Measurements from ENCODE around the gene L3MBTL4.
"Not testable (repeated sequence)": the region's sequence is repeated elsewhere in the genome, so short reads cannot be mapped to it uniquely, and the experiment has no call there.

L3MBTL4 gene

GRCh38 chr18:6207941-6208340, 206.8 kb downstream of the L3MBTL4 start:
- H3K4me1 ChIP-seq (ENCODE audit: insufficient read depth, low read length), result no peaks in the 10 kb centered on the region
- H3K36me3 ChIP-seq (ENCODE audit: insufficient read depth, low read length), result no peaks in the 10 kb centered on the region
- no peaks in the 10 kb centered on the region for H3K9me3 ChIP-seq (ENCODE audit: control insufficient read depth, insufficient read depth, low read length)
- H3K9ac ChIP-seq (ENCODE audit: low read depth, low read length), result no peak overlapping the region

- Histone ChIP-seq H3K4me1 (ENCODE audit: insufficient read depth, low read length) (no peaks in the 10 kb centered on the region), H3K9me3 (ENCODE audit: control insufficient read depth, insufficient read depth, low read length) (no peaks in the 10 kb centered on the region), H3K36me3 (ENCODE audit: insufficient read depth, low read length) (no peaks in the 10 kb centered on the region; the same call in 1 of the 2 replicates), H3K9ac (ENCODE audit: low read depth, low read length) (no peak overlapping the region)
These were observed 207.6 kb downstream of the L3MBTL4 start for GRCh38 chr18:6207116-6207515.

- Histone ChIP-seq H3K4me1 (ENCODE audit: insufficient read depth, low read length) (no peaks in the 10 kb centered on the region), H3K36me3 (ENCODE audit: insufficient read depth, low read length) (no peaks in the 10 kb centered on the region; the same call in 1 of the 2 replicates), H3K9ac (ENCODE audit: low read depth, low read length) (no peak overlapping the region), H3K9me3 (ENCODE audit: control insufficient read depth, insufficient read depth, low read length) (no peaks in the 10 kb centered on the region)
These were observed 209.0 kb downstream of the L3MBTL4 start for GRCh38 chr18:6205706-6206105.

GRCh38 chr18:6204476-6204875, 210.2 kb downstream of the L3MBTL4 start:
- Histone ChIP-seq H3K36me3 (ENCODE audit: insufficient read depth, low read length) (no peaks in the 10 kb centered on the region; the same call in 1 of the 2 replicates), H3K9me3 (ENCODE audit: control insufficient read depth, insufficient read depth, low read length) (no peaks in the 10 kb centered on the region), H3K4me1 (ENCODE audit: insufficient read depth, low read length) (no peaks in the 10 kb centered on the region), H3K9ac (ENCODE audit: low read depth, low read length) (no peak overlapping the region)

- no peaks in the 10 kb centered on the region for H3K4me1 ChIP-seq (ENCODE audit: insufficient read depth, low read length)
- H3K9me3 ChIP-seq (ENCODE audit: control insufficient read depth, insufficient read depth, low read length), result no peaks in the 10 kb centered on the region
- H3K9ac ChIP-seq (ENCODE audit: low read depth, low read length), result no peak overlapping the region
- no peaks in the 10 kb centered on the region; the same call in 1 of the 2 replicates for H3K36me3 ChIP-seq (ENCODE audit: insufficient read depth, low read length)
These were observed 210.9 kb downstream of the L3MBTL4 start for GRCh38 chr18:6203791-6204190.

- Histone ChIP-seq H3K9ac (ENCODE audit: low read depth, low read length) (no peak overlapping the region), H3K36me3 (ENCODE audit: insufficient read depth, low read length) (no peaks in the 10 kb centered on the region; the same call in 1 of the 2 replicates), H3K4me1 (ENCODE audit: insufficient read depth, low read length) (no peaks in the 10 kb centered on the region), H3K9me3 (ENCODE audit: control insufficient read depth, insufficient read depth, low read length) (no peaks in the 10 kb centered on the region)
These were observed 211.8 kb downstream of the L3MBTL4 start for GRCh38 chr18:6202861-6203260.

GRCh38 chr18:6200204-6200774, 214.4 kb downstream of the L3MBTL4 start:
- H3K9me3 ChIP-seq (ENCODE audit: control insufficient read depth, insufficient read depth, low read length), result no peaks in the 10 kb centered on the region
- no peaks in the 10 kb centered on the region for H3K4me1 ChIP-seq (ENCODE audit: insufficient read depth, low read length)
- H3K36me3 ChIP-seq (ENCODE audit: insufficient read depth, low read length), result no peaks in the 10 kb centered on the region; the same call in 1 of the 2 replicates
- H3K9ac ChIP-seq (ENCODE audit: low read depth, low read length), result no peak overlapping the region

- Histone ChIP-seq H3K36me3 (ENCODE audit: insufficient read depth, low read length) (no peaks in the 10 kb centered on the region; the same call in 1 of the 2 replicates), H3K9ac (ENCODE audit: low read depth, low read length) (no peak overlapping the region), H3K9me3 (ENCODE audit: control insufficient read depth, insufficient read depth, low read length) (no peaks in the 10 kb centered on the region), H3K4me1 (ENCODE audit: insufficient read depth, low read length) (no peaks in the 10 kb centered on the region)
These were observed 214.9 kb downstream of the L3MBTL4 start for GRCh38 chr18:6199777-6200176.

- Histone ChIP-seq H3K4me1 (ENCODE audit: insufficient read depth, low read length) (no peaks in the 10 kb centered on the region), H3K9ac (ENCODE audit: low read depth, low read length) (no peak overlapping the region)
These were observed 216.1 kb downstream of the L3MBTL4 start for GRCh38 chr18:6198585-6198984.

GRCh38 chr18:6194640-6195039, 220.1 kb downstream of the L3MBTL4 start:
- Histone ChIP-seq H3K4me1 (ENCODE audit: insufficient read depth, low read length) (no peaks in the 10 kb centered on the region), H3K36me3 (ENCODE audit: insufficient read depth, low read length) (no peaks in the 10 kb centered on the region), H3K9ac (ENCODE audit: low read depth, low read length) (no peak overlapping the region), H3K9me3 (ENCODE audit: control insufficient read depth, insufficient read depth, low read length) (no peaks in the 10 kb centered on the region; the same call in 1 of the 2 replicates)

More at GRCh38 chr18:6198585-6198984, 216.1 kb downstream of the L3MBTL4 start:
- H3K36me3 ChIP-seq (ENCODE audit: insufficient read depth, low read length), result no peaks in the 10 kb centered on the region; the same call in 1 of the 2 replicates
- H3K9me3 ChIP-seq (ENCODE audit: control insufficient read depth, insufficient read depth, low read length), result no peaks in the 10 kb centered on the region

- H3K9ac ChIP-seq (ENCODE audit: low read depth, low read length); H3K9me3 ChIP-seq (ENCODE audit: control insufficient read depth, insufficient read depth, low read length); H3K36me3 ChIP-seq (ENCODE audit: insufficient read depth, low read length); H3K4me1 ChIP-seq (ENCODE audit: insufficient read depth, low read length): not testable (repeated sequence)
These were observed 228.9 kb downstream of the L3MBTL4 start for GRCh38 chr18:6185782-6186181.

GRCh38 chr18:6174983-6175745, 239.5 kb downstream of the L3MBTL4 start:
- H3K9me3 ChIP-seq (ENCODE audit: control insufficient read depth, insufficient read depth, low read length), result no peaks in the 10 kb centered on the region
- no peaks in the 10 kb centered on the region for H3K36me3 ChIP-seq (ENCODE audit: insufficient read depth, low read length)
- H3K4me1 ChIP-seq (ENCODE audit: insufficient read depth, low read length), result no peaks in the 10 kb centered on the region
- H3K9ac ChIP-seq (ENCODE audit: low read depth, low read length), result no peak overlapping the region

- Histone ChIP-seq H3K36me3 (ENCODE audit: insufficient read depth, low read length) (no peaks in the 10 kb centered on the region), H3K9ac (ENCODE audit: low read depth, low read length) (no peak overlapping the region), H3K4me1 (ENCODE audit: insufficient read depth, low read length) (no peaks in the 10 kb centered on the region), H3K9me3 (ENCODE audit: control insufficient read depth, insufficient read depth, low read length) (no peaks in the 10 kb centered on the region)
These were observed 244.1 kb downstream of the L3MBTL4 start for GRCh38 chr18:6170604-6171003.

- no peak overlapping the region for H3K9ac ChIP-seq (ENCODE audit: low read depth, low read length)
- 0 out of 2 replicates have a peak, but pooled peaks cover 7% of the 10 kb centered on the region for H3K9me3 ChIP-seq (ENCODE audit: control insufficient read depth, insufficient read depth, low read length)
- no peaks in the 10 kb centered on the region for H3K36me3 ChIP-seq (ENCODE audit: insufficient read depth, low read length)
- no peaks in the 10 kb centered on the region for H3K4me1 ChIP-seq (ENCODE audit: insufficient read depth, low read length)
These were observed 253.2 kb downstream of the L3MBTL4 start for GRCh38 chr18:6161549-6161948.

- Histone ChIP-seq H3K4me1 (ENCODE audit: insufficient read depth, low read length) (no peaks in the 10 kb centered on the region), H3K9me3 (ENCODE audit: control insufficient read depth, insufficient read depth, low read length) (0 out of 2 replicates have a peak, but pooled peaks cover 7% of the 10 kb centered on the region)
These were observed 255.3 kb downstream of the L3MBTL4 start for GRCh38 chr18:6159426-6159825.

More at GRCh38 chr18:6159426-6159825, 255.3 kb downstream of the L3MBTL4 start:
- no peak overlapping the region for H3K9ac ChIP-seq (ENCODE audit: low read depth, low read length)
- H3K36me3 ChIP-seq (ENCODE audit: insufficient read depth, low read length), result no peaks in the 10 kb centered on the region
